Measurements from ENCODE around the gene SUPT20HL2. TPM values are rescaled to one million over a fixed set of nuclear protein-coding genes. Genes with fewer than 3 reads are reported as not detected.

Gene SUPT20HL2
- total RNA-seq, 1 donor from 2014 or later = not detected

Other genes starting within 250 kb of the SUPT20HL2 start
- gene ZFX, start 164.3 kb downstream of the SUPT20HL2 start, total RNA-seq = 32.8 TPM
- gene SUPT20HL1, start 46.6 kb upstream of the SUPT20HL2 start, total RNA-seq = not detected
- gene PDK3, start 151.2 kb upstream of the SUPT20HL2 start, total RNA-seq = 10.7 TPM